Subcutaneous preadipocyte (primary cell): ENCODE measurements around the gene RLF. TPM values are rescaled to one million over a fixed set of nuclear protein-coding genes. Genes with fewer than 3 reads are reported as not detected.

Source experiments
- small RNA-seq: library from RNA; depleted of rRNA; stranded (forward); fragments of <200 nt; gene quantifications from one replicate; pipeline ENCODE3, GENCODE V24; 2012
- total RNA-seq: library from RNA; depleted of rRNA; stranded (reverse); fragments of >200 nt; gene quantifications from 2 replicates; pipeline ENCODE4 v1.2.3, GENCODE V29; 2012

The RLF gene
- total RNA-seq, result 17.3 and 23.5 TPM in 2 replicates

GRCh38 chr1:40161125-40161887 is at the start of gene RLF:
Gene RLF, plus strand, starts transcription at chr1:40161387. Its CDS starts 13 bp downstream, at chr1:40161400.

GRCh38 chr1:40247655-40248054 is 86.5 kb downstream of the RLF start, which contains the start of gene TMCO2:
Gene TMCO2, plus strand, starts transcription at chr1:40247937. Its CDS starts 57 bp downstream, at chr1:40247994.

GRCh38 chr1:40257688-40258444 is 96.7 kb downstream of the RLF start, which contains the start of gene ZMPSTE24:
Gene ZMPSTE24, plus strand, starts transcription at chr1:40258236. Its CDS starts 36 bp downstream, at chr1:40258272.

Small RNA genes within 50 kb of the gene (small RNA-seq; reads per million reads assigned to genes)
- not detected for gene RNU6-1237P

Other genes with a start within 250 kb of the RLF start
- gene MFSD2A, start 206.2 kb upstream of the RLF start, total RNA-seq, result 6.2 and 16.6 TPM in 2 replicates
- 319 and 421 TPM in 2 replicates for gene CAP1, start 120.7 kb upstream of the RLF start, total RNA-seq
- 42.3 and 54.3 TPM in 2 replicates for gene PPT1, start 64.1 kb upstream of the RLF start, total RNA-seq
- not detected in 2 replicates for gene TMCO2, start 86.5 kb downstream of the RLF start, total RNA-seq
- gene ZMPSTE24, start 96.8 kb downstream of the RLF start, total RNA-seq, result 47.8 and 56.5 TPM in 2 replicates
- gene COL9A2, start 155.9 kb downstream of the RLF start, total RNA-seq, result 0.59 and 0.73 TPM in 2 replicates
- 21.7 and 40.1 TPM in 2 replicates for gene SMAP2, start 212.3 kb downstream of the RLF start, total RNA-seq